SH-SY5Y (cell line): Measurements from ENCODE around the gene LRRC59.

Experiments
- GATA2 ChIP-seq: IDR thresholded peaks from 2 replicates; pipeline ENCODE4 v1.6.1; 2011; ENCODE audit warnings: mild to moderate bottlenecking, low read depth, low read length
- GATA3 ChIP-seq: IDR thresholded peaks from 2 replicates; pipeline ENCODE4 v1.6.1; 2011; ENCODE audit warnings: low read depth, mild to moderate bottlenecking, low read length, moderate library complexity

DNA sequence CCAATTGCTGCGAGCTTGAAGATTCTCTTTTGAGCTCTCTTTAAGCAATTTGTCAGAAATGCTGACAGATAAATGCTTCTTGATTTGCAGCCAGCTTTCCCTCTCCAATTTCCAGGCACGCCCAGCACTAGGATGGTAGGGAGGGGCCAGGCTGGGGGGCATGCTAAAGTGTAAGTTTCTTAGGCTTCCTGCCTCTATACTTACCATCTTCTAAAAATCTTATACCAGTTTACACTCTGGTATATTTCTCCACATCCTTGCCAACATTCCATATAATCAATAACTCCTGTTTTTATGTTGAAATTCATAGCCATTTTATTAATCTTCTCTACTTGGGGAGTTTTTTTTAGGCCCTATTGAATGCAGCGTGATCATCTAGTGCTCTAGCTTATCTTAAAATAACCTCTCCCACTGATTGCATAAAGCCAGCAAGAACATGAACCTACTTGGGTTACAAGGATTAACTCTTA, 46.2 kb upstream of the LRRC59 start:
- no peak for TF ChIP-seq GATA2
- no peak for TF ChIP-seq GATA3
